H1 (cell line): ENCODE results near the gene TMEM125. TPM values are rescaled to one million over a fixed set of nuclear protein-coding genes. Genes with fewer than 3 reads are reported as not detected.

Source experiments
- CTCF ChIA-PET: fragments of 300-600 bp; sonication (Branson Sonifier 250); formaldehyde crosslinking; loops from one replicate; lab custom pipeline; 2021; ENCODE audit not compliant: partially characterized antibody; lab: Charles Lee
- POLR2A ChIA-PET: fragments of 300-600 bp; sonication (Branson Sonifier 250); formaldehyde crosslinking; loops from one replicate; lab custom pipeline; 2021; ENCODE audit warnings: inconsistent platforms; ENCODE audit not compliant: partially characterized antibody; lab: Charles Lee
- DNase-seq, 2 experiments: peaks; one replicate each; pipeline versions ENCODE4 v3.0.0 to v3.0.0-alpha.2; 2010 to 2022; ENCODE audit warnings: low spot score in 2 of 2, low read depth in 1 of 2, mixed read lengths in 1 of 2
- FAIRE-seq: peaks from 2 replicates; lab custom pipeline; 2011; peaks lifted over from hg19 to GRCh38; lab: Jason Lieb, UNC
- H2AFZ ChIP-seq: 2 replicates; pipeline ENCODE4 v1.8.1; 2012; ENCODE audit warnings: low read length, inconsistent platforms
- H2AK5ac ChIP-seq: 2 replicates; pipeline ENCODE4 v1.6.1; 2013; ENCODE audit warnings: low read depth, low read length
- H2BK120ac ChIP-seq: replicated peaks from 2 replicates; pipeline ENCODE3; 2013; ENCODE audit warnings: low read depth, low read length, inconsistent platforms
- H2BK12ac ChIP-seq: 2 replicates; pipeline ENCODE4 v1.6.1; 2013; ENCODE audit warnings: low read depth, low read length
- H2BK15ac ChIP-seq: 2 replicates; pipeline ENCODE4 v1.6.1; 2013; ENCODE audit warnings: low read length
- H2BK20ac ChIP-seq: 2 replicates; pipeline ENCODE4 v1.6.1; 2013; ENCODE audit warnings: low read length
- H2BK5ac ChIP-seq: 2 replicates; pipeline ENCODE4 v1.6.1; 2013; ENCODE audit warnings: low read depth, low read length
- H3K14ac ChIP-seq: 2 replicates; pipeline ENCODE4 v1.6.1; 2013; ENCODE audit warnings: inconsistent platforms; ENCODE audit not compliant: insufficient read length
- H3K18ac ChIP-seq: 2 replicates; pipeline ENCODE4 v1.6.1; 2013; ENCODE audit warnings: low read length; ENCODE audit errors: extremely low read depth
- H3K23ac ChIP-seq: 2 replicates; pipeline ENCODE4 v1.6.1; 2013; ENCODE audit warnings: inconsistent platforms; ENCODE audit not compliant: insufficient read length
- H3K23me2 ChIP-seq: 2 replicates; pipeline ENCODE4 v1.6.1; 2013; ENCODE audit warnings: low read depth, low read length
- H3K27ac ChIP-seq: 2 replicates; pipeline ENCODE4 v1.6.1; 2011; ENCODE audit warnings: low read depth, low read length, inconsistent platforms
- H3K27me3 ChIP-seq, 4 experiments: replicated peaks in 1 of 4; 1 replicate in 1 of 4; 2 replicates in 3 of 4; pipeline versions ENCODE4 v1.6.1 to v1.8.1; 2011 to 2013; ENCODE audit warnings: low read length in 3 of 4, mild to moderate bottlenecking in 3 of 4, inconsistent platforms in 2 of 4, mixed read lengths in 2 of 4, moderate library complexity in 1 of 4; ENCODE audit not compliant: control insufficient read depth in 3 of 4, insufficient read depth in 3 of 4; ENCODE audit errors: extremely low read depth in 1 of 4
- H3K36me3 ChIP-seq, 4 experiments: 2 replicates each; pipeline versions ENCODE4 v1.6.1 to v1.8.1; 2011 to 2013; ENCODE audit warnings: mild to moderate bottlenecking in 4 of 4, low read length in 3 of 4, moderate library complexity in 2 of 4, control low read depth in 1 of 4, inconsistent platforms in 1 of 4; ENCODE audit not compliant: insufficient read depth in 4 of 4, control insufficient read depth in 2 of 4
- H3K4ac ChIP-seq: replicated peaks from 2 replicates; pipeline ENCODE3; 2013; ENCODE audit warnings: low read length, low read depth, mixed read lengths, inconsistent platforms; ENCODE audit not compliant: insufficient read length
- H3K4me1 ChIP-seq, 4 experiments: replicated peaks in 1 of 4; 1 replicate in 1 of 4; 2 replicates in 3 of 4; pipeline versions ENCODE4 v1.6.1 to v1.8.1; 2011 to 2013; ENCODE audit warnings: low read length in 3 of 4, inconsistent platforms in 2 of 4, mixed read lengths in 1 of 4; ENCODE audit not compliant: insufficient read depth in 4 of 4, control insufficient read depth in 3 of 4
- H3K4me2 ChIP-seq, 2 experiments: 2 replicates each; pipeline versions ENCODE4 v1.6.1 to v1.8.1; 2011 to 2013; ENCODE audit warnings: low read depth in 2 of 2, low read length in 2 of 2, control low read depth in 1 of 2, inconsistent platforms in 1 of 2, mild to moderate bottlenecking in 1 of 2; ENCODE audit not compliant: insufficient read depth in 1 of 2
- H3K4me3 ChIP-seq, 4 experiments: fragments of 200-600, 300-600 bp in 1 of 4; sonication (generic), shearing (Covaris generic), sonication (Bioruptor Twin) in 1 of 4; 2 replicates each; pipeline versions ENCODE4 v1.5.1 to v1.8.1; 2011 to 2016; ENCODE audit warnings: low read length in 4 of 4, low read depth in 3 of 4, control low read depth in 2 of 4, inconsistent platforms in 2 of 4, mild to moderate bottlenecking in 2 of 4, mixed read lengths in 1 of 4, moderate library complexity in 1 of 4; ENCODE audit not compliant: insufficient read depth in 2 of 4; ENCODE audit errors: extremely low read depth in 1 of 4
- H3K56ac ChIP-seq: replicated peaks from 2 replicates; pipeline ENCODE3; 2013; ENCODE audit warnings: low read depth, mild to moderate bottlenecking, mixed read lengths, low read length, inconsistent platforms; ENCODE audit not compliant: insufficient read length
- H3K79me1 ChIP-seq: 2 replicates; pipeline ENCODE4 v1.6.1; 2013; ENCODE audit warnings: low read depth, low read length, control low read depth
- H3K79me2 ChIP-seq, 2 experiments: 2 replicates each; pipeline versions ENCODE4 v1.6.1 to v1.8.1; 2012 to 2013; ENCODE audit warnings: low read length in 2 of 2, mild to moderate bottlenecking in 2 of 2, inconsistent platforms in 1 of 2; ENCODE audit not compliant: insufficient read depth in 2 of 2, control insufficient read depth in 1 of 2
- H3K9ac ChIP-seq, 4 experiments: replicated peaks in 1 of 4; 1 replicate in 1 of 4; 2 replicates in 3 of 4; pipeline versions ENCODE4 v1.6.1 to v1.8.1; 2011 to 2013; ENCODE audit warnings: low read depth in 3 of 4, low read length in 3 of 4, control low read depth in 2 of 4, mild to moderate bottlenecking in 2 of 4, moderate library complexity in 2 of 4, inconsistent platforms in 1 of 4; ENCODE audit errors: extremely low read depth in 1 of 4
- H3K9me3 ChIP-seq, 2 experiments: 2 replicates each; pipeline versions ENCODE4 v1.6.1 to v1.8.1; 2012 to 2013; ENCODE audit warnings: mild to moderate bottlenecking in 2 of 2, moderate library complexity in 2 of 2, control low read depth in 1 of 2, inconsistent platforms in 1 of 2, low read depth in 1 of 2, low read length in 1 of 2, mixed read lengths in 1 of 2; ENCODE audit not compliant: insufficient read depth in 2 of 2
- H4K20me1 ChIP-seq, 2 experiments: replicated peaks in 1 of 2; 2 replicates each; pipeline versions ENCODE3 to v1.8.1; 2011 to 2013; ENCODE audit warnings: inconsistent platforms in 2 of 2, low read length in 2 of 2, mild to moderate bottlenecking in 1 of 2; ENCODE audit not compliant: insufficient read depth in 2 of 2, control insufficient read depth in 1 of 2
- H4K5ac ChIP-seq: 2 replicates; pipeline ENCODE4 v1.6.1; 2013; ENCODE audit warnings: low read length, low read depth, mixed read lengths, inconsistent platforms; ENCODE audit not compliant: insufficient read length
- H4K8ac ChIP-seq: 2 replicates; pipeline ENCODE4 v1.8.0; 2013; ENCODE audit warnings: mild to moderate bottlenecking, moderate library complexity, low read length, inconsistent platforms; ENCODE audit not compliant: insufficient read depth; ENCODE audit errors: extremely low read depth
- H4K91ac ChIP-seq: replicated peaks from 2 replicates; pipeline ENCODE3; 2013; ENCODE audit warnings: low read length, mixed read lengths, inconsistent platforms; ENCODE audit not compliant: insufficient read length
- ATF2 ChIP-seq: IDR thresholded peaks from 2 replicates; pipeline ENCODE4 v1.6.1; 2012; ENCODE audit warnings: low read length, inconsistent platforms
- CBX8 ChIP-seq: fragments of 300-800, 300-1000 bp; sonication (generic); IDR thresholded peaks from 2 replicates; pipeline ENCODE4 v1.7.1; 2016; ENCODE audit warnings: low read depth, low read length, borderline replicate concordance
- EZH2 ChIP-seq: fragments of 200-600 bp; sonication (generic); IDR thresholded peaks from 2 replicates; pipeline ENCODE4 v1.7.1; 2012; ENCODE audit warnings: low read depth, mild to moderate bottlenecking, moderate library complexity, low read length, inconsistent platforms; ENCODE audit not compliant: severe bottlenecking
- GTF2F1 ChIP-seq: IDR thresholded peaks from 2 replicates; pipeline ENCODE4 v1.6.1; 2012; ENCODE audit warnings: low read depth, low read length, improper control_type of control experiment, borderline replicate concordance
- SP1 ChIP-seq: IDR thresholded peaks from 2 replicates; pipeline ENCODE4 v1.6.1; 2011; ENCODE audit warnings: low read depth, low read length
- SP4 ChIP-seq: IDR thresholded peaks from 2 replicates; pipeline ENCODE4 v1.6.1; 2012; ENCODE audit warnings: low read length, inconsistent platforms
- SUZ12 ChIP-seq: fragments of 200-600 bp; sonication (generic); IDR thresholded peaks from 2 replicates; pipeline ENCODE4 v1.6.1; 2012; ENCODE audit warnings: mild to moderate bottlenecking, inconsistent platforms, low read length, moderate library complexity, mixed read lengths
- WGBS, 2 experiments: shearing (Covaris generic) in 1 of 2; methylation state at CpG; one replicate each; pipeline versions ENCODE4 v1.1.6 to v1.1.7; 2013 to 2015; ENCODE audit warnings: low lambda C conversion rate in 2 of 2, mixed read lengths in 2 of 2, inconsistent platforms in 1 of 2, low coverage in 1 of 2, missing lambda C conversion rate in 1 of 2; ENCODE audit not compliant: insufficient replicate concordance in 2 of 2, insufficient coverage in 1 of 2, insufficient read length in 1 of 2; ENCODE audit errors: extremely low coverage in 1 of 2, missing lambda C conversion rate in 1 of 2; 5-methylcytosine and 5-hydroxymethylcytosine counted together
- polyA plus RNA-seq, 7 experiments: library from polyadenylated mRNA; depleted of rRNA in 3 of 7; stranded (reverse) in 5 of 7; unstranded in 2 of 7; fragments of >200 nt in 5 of 7; fragments of 200-250 nt in 2 of 7; gene quantifications; 1 replicate in 5 of 7; 2 replicates in 1 of 7; 4 replicates in 1 of 7; pipeline versions ENCODE4 v1.2.1 to v1.2.3, GENCODE V29; 2011 to 2013; ENCODE audit warnings: missing spikeins in 2 of 7, mixed read lengths in 2 of 7
- total RNA-seq: library from RNA; stranded (reverse); fragmentation: NEBNext Ultra II Directional; extraction: Animal tissue kit (Norgen Biotek cat#: 25700); gene quantifications from 2 replicates; pipeline ENCODE4 v1.2.1, GENCODE V29; 2021

Gene TMEM125
- total and polyA plus RNA-seq, 2 of the 8 experiments (the other 6 are each of a cell fraction or from before 2014, with no cell fraction given): 26.5 to 46.7 TPM

- Histone ChIP-seq H3K27me3 (no peaks in the 10 kb centered on the region), H4K8ac (no peak overlapping the region), H3K4me3 (no peak overlapping the region), H4K5ac (no peak overlapping the region), H3K56ac (no peak overlapping the region), H3K9ac (no peak overlapping the region), H3K14ac (no peak overlapping the region), H4K20me1 (no peaks in the 10 kb centered on the region), H3K18ac (no peak overlapping the region), H2AK5ac (peak overlapping the region; percentile 28; the same call in 1 of the 2 replicates), H3K9me3 (peaks cover 19 to 44% of the 10 kb centered on the region in 2 experiments; a peak in 3 of 4 replicates), H3K4ac (no peak overlapping the region), H2BK120ac (no peak overlapping the region), H3K79me1 (no peaks in the 10 kb centered on the region), H3K23ac (no peak overlapping the region), H2BK20ac (no peak overlapping the region), H3K4me2 (no peak overlapping the region), H3K36me3 (no peaks in the 10 kb centered on the region), H3K23me2 (no peaks in the 10 kb centered on the region), H2AFZ (no peak overlapping the region), H4K91ac (no peak overlapping the region), H2BK12ac (no peak overlapping the region), H2BK5ac (no peak overlapping the region), H3K4me1 (no peaks in the 10 kb centered on the region), H2BK15ac (no peak overlapping the region), H3K27ac (no peak overlapping the region), H3K79me2 (no peaks in the 10 kb centered on the region)
- no peak for FAIRE-seq
- DNase-seq: no peak
- POLR2A ChIA-PET: no interaction called here
- WGBS, 2 experiments: 78% methylated on average over 4 of the region's 4 CpGs; no CpG with 5 or more reads in 1 of the 2 experiments
- CTCF ChIA-PET: interaction anchor here (0.8 kb wide), 1 partner anchor 33 kb away, joined by 3 read pairs; no protein-coding TSS in a partner anchor
- TF ChIP-seq SP1 (no peak), GTF2F1 (no peak), ATF2 (no peak), SUZ12 (no peak), EZH2 (no peak), CBX8 (no peak), SP4 (no peak)
Measured at GRCh38 chr1:43253173-43253572, 16.6 kb upstream of the TMEM125 start.
